Keratinocyte (primary cell): ENCODE data around the gene TDP1. TPM values are rescaled to one million over a fixed set of nuclear protein-coding genes. Genes with fewer than 3 reads are reported as not detected.

Source experiments
- DNase-seq: peaks from one replicate; pipeline ENCODE4 v3.0.0-alpha.2; 2011; ENCODE audit warnings: low read depth, missing footprints, low spot score
- FAIRE-seq: peaks from 2 replicates; lab custom pipeline; 2011; peaks lifted over from hg19 to GRCh38; lab: Jason Lieb, UNC
- H2AFZ ChIP-seq: 2 replicates; pipeline ENCODE4 v1.6.0; 2012; ENCODE audit warnings: low read length, control low read depth, inconsistent platforms; ENCODE audit not compliant: control insufficient read depth
- H3K27ac ChIP-seq: 2 replicates; pipeline ENCODE4 v1.5.1; 2011; ENCODE audit warnings: low read length; ENCODE audit not compliant: control insufficient read depth, insufficient read depth
- H3K27me3 ChIP-seq: 3 replicates; pipeline ENCODE4 v1.6.0; 2011; ENCODE audit warnings: low read length; ENCODE audit not compliant: control insufficient read depth, insufficient read depth; ENCODE audit errors: extremely low read depth
- H3K36me3 ChIP-seq, 2 experiments: 2 replicates in 1 of 2; 3 replicates in 1 of 2; pipeline ENCODE4 v1.5.1; 2011; ENCODE audit warnings: low read length in 2 of 2, mild to moderate bottlenecking in 1 of 2; ENCODE audit not compliant: control insufficient read depth in 2 of 2, insufficient read depth in 2 of 2; ENCODE audit errors: extremely low read depth in 1 of 2
- H3K4me1 ChIP-seq: 3 replicates; pipeline ENCODE4 v1.5.1; 2011; ENCODE audit warnings: low read length; ENCODE audit not compliant: control insufficient read depth, insufficient read depth; ENCODE audit errors: extremely low read depth
- H3K4me2 ChIP-seq: 3 replicates; pipeline ENCODE4 v1.6.0; 2011; ENCODE audit warnings: low read depth, low read length; ENCODE audit not compliant: control insufficient read depth, insufficient read depth; ENCODE audit errors: extremely low read depth
- H3K4me3 ChIP-seq, 3 experiments: fragments of 200-600 bp in 1 of 3; sonication (generic) in 1 of 3; 2 replicates in 2 of 3; 3 replicates in 1 of 3; pipeline ENCODE4 v1.5.1; 2011 to 2016; ENCODE audit warnings: low read length in 3 of 3, mild to moderate bottlenecking in 3 of 3, control low read depth in 2 of 3, inconsistent platforms in 1 of 3, low read depth in 1 of 3, mixed read lengths in 1 of 3, mixed run types in 1 of 3, moderate library complexity in 1 of 3; ENCODE audit not compliant: control insufficient read depth in 2 of 3, insufficient read depth in 2 of 3; ENCODE audit errors: extremely low read depth in 1 of 3
- H3K79me2 ChIP-seq: 2 replicates; pipeline ENCODE4 v1.6.0; 2012; ENCODE audit warnings: low read length; ENCODE audit not compliant: control insufficient read depth, insufficient read depth
- H3K9ac ChIP-seq: 3 replicates; pipeline ENCODE4 v1.6.0; 2011; ENCODE audit warnings: low read length; ENCODE audit not compliant: control insufficient read depth, insufficient read depth; ENCODE audit errors: extremely low read depth
- H3K9me1 ChIP-seq: 3 replicates; pipeline ENCODE4 v1.6.0; 2011; ENCODE audit warnings: low read length; ENCODE audit not compliant: control insufficient read depth, insufficient read depth; ENCODE audit errors: extremely low read depth
- H3K9me3 ChIP-seq: 2 replicates; pipeline ENCODE4 v1.5.1; 2012; ENCODE audit warnings: low read depth, low read length; ENCODE audit not compliant: control insufficient read depth
- H4K20me1 ChIP-seq: 3 replicates; pipeline ENCODE4 v1.6.0; 2011; ENCODE audit warnings: low read length; ENCODE audit not compliant: control insufficient read depth, insufficient read depth; ENCODE audit errors: extremely low read depth
- EZH2 ChIP-seq: IDR thresholded peaks from one replicate; pipeline ENCODE4 v1.6.1; 2012; ENCODE audit warnings: inconsistent platforms, mild to moderate bottlenecking, low read length, moderate library complexity
- dilution Hi-C: fragments of 300-500 bp; cut with MboI; formaldehyde crosslinking; loops from one replicate; pipeline ENCODE4 v1.7.0; 2020; ENCODE audit warnings: low sequenced_read_pairs; ENCODE audit not compliant: extremely low pct_ligation_motif_present
- polyA plus RNA-seq, 5 experiments: library from polyadenylated mRNA; depleted of rRNA in 3 of 5; stranded (reverse) in 3 of 5; stranded (forward) in 1 of 5; unstranded in 1 of 5; fragments of >200 nt; gene quantifications; 1 replicate in 1 of 5; 2 replicates in 3 of 5; 3 replicates in 1 of 5; pipeline versions ENCODE4 v1.2.1 to v1.2.3, GENCODE V29; 2011 to 2012; ENCODE audit warnings: missing spikeins in 2 of 5, low read depth in 1 of 5, low replicate concordance in 1 of 5
- TF ChIP-seq, protein P1 (sequence below), 3 experiments: IDR thresholded peaks in 1 of 3; conservative IDR thresholded peaks in 1 of 3; optimal IDR thresholded peaks in 1 of 3; 2 replicates in 2 of 3; 3 replicates in 1 of 3; pipeline versions ENCODE3 to v1.5.1; 2011; ENCODE audit warnings: low read length in 3 of 3, mild to moderate bottlenecking in 3 of 3, moderate library complexity in 2 of 3, control low read depth in 1 of 3, inconsistent platforms in 1 of 3; ENCODE audit not compliant: insufficient read depth in 2 of 3; ENCODE audit errors: extremely low read depth in 1 of 3

TDP1 gene
- polyA plus RNA-seq, 1 donor (not counting 4 experiments of a cell fraction or from before 2014, with no cell fraction given): 24.9 TPM

DNA sequence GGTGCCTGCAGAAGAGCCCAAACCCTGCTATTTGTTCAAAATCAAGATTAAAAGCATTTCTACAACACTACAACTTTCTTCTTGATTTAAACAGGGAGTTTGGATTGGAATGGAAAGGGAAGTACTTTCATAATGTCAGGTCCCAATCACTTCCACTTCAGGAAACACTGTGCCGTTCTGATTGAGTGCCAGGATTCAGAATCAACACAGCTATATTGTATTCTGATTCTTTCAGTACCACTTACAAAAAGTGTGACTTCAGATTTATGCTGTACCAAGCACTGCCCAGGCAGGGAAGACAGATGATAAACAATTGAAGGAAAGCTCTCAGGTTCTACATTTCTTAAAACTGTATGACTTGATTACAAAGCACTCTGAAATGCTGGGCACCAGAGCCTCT lies 3.2 kb downstream of the TDP1 start:
- peaks cover 7 to 25% of the 10 kb centered on the region in 2 experiments for H3K36me3 ChIP-seq
- H3K9me1 ChIP-seq: no peaks in the 10 kb centered on the region
- DNase-seq (no peak), FAIRE-seq (no peak)
- no peak overlapping the region for H3K4me3 ChIP-seq
- H3K4me2 ChIP-seq: no peak overlapping the region
- no peaks in the 10 kb centered on the region for H3K9me3 ChIP-seq
- H2AFZ ChIP-seq: no peak overlapping the region
- H3K79me2 ChIP-seq: peaks cover 28% of the 10 kb centered on the region
- peaks cover 14% of the 10 kb centered on the region for H3K4me1 ChIP-seq
- H3K27me3 ChIP-seq: no peaks in the 10 kb centered on the region
- H3K27ac ChIP-seq: no peak overlapping the region
- no peak overlapping the region for H3K9ac ChIP-seq
- dilution Hi-C loops: no loop called here
- TF ChIP-seq, protein P1, sequence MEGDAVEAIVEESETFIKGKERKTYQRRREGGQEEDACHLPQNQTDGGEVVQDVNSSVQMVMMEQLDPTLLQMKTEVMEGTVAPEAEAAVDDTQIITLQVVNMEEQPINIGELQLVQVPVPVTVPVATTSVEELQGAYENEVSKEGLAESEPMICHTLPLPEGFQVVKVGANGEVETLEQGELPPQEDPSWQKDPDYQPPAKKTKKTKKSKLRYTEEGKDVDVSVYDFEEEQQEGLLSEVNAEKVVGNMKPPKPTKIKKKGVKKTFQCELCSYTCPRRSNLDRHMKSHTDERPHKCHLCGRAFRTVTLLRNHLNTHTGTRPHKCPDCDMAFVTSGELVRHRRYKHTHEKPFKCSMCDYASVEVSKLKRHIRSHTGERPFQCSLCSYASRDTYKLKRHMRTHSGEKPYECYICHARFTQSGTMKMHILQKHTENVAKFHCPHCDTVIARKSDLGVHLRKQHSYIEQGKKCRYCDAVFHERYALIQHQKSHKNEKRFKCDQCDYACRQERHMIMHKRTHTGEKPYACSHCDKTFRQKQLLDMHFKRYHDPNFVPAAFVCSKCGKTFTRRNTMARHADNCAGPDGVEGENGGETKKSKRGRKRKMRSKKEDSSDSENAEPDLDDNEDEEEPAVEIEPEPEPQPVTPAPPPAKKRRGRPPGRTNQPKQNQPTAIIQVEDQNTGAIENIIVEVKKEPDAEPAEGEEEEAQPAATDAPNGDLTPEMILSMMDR (optimal IDR thresholded peaks at IDR 0.05 in 1 of 3, IDR thresholded peaks at IDR 0.05 in 1 of 3, conservative IDR thresholded peaks at IDR 0.05 in 1 of 3; ENCODE audit: extremely low read depth in 1 of 3, insufficient read depth in 2 of 3, low read length in 3 of 3): no peak
- no peak for TF ChIP-seq EZH2
- no peaks in the 10 kb centered on the region for H4K20me1 ChIP-seq

DNA sequence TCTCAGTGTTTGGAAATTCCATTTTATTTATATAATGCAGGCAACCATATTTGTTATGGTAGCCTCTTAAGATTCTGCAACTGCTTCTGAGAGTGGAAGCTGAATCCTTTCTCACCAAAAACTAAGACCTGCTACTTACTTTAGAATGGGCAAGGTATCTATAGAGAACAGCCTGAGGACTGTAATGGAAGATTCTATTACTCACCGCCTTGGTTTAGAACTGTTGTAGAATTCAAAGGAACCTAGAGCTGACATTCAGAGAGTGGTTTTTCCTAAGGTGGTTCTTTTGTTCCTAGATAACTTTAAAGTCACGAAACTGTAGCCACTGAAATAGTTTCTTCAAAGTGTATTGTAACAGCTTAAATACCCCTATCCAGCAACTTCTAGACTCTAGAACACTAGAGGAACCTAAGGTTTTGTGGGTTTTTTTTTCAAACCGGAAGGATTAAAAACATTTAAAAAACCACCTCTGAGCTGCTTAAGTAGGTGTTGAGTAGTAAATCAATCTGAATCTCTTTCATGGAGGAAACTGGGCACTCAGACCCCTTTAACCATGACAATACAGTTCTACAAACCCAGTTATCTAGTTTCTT lies 4.2 kb downstream of the TDP1 start:
- Histone ChIP-seq H3K9ac (no peak overlapping the region), H3K27ac (no peak overlapping the region), H3K27me3 (no peaks in the 10 kb centered on the region), H3K79me2 (peaks cover 28% of the 10 kb centered on the region), H3K9me3 (no peaks in the 10 kb centered on the region), H2AFZ (no peak overlapping the region), H3K4me3 (no peak overlapping the region), H3K4me2 (no peak overlapping the region), H3K36me3 (peaks cover 10 to 28% of the 10 kb centered on the region in 2 experiments), H3K4me1 (peaks cover 12% of the 10 kb centered on the region), H4K20me1 (no peaks in the 10 kb centered on the region), H3K9me1 (no peaks in the 10 kb centered on the region)
- dilution Hi-C loops: no loop called here
- DNase-seq (no peak), FAIRE-seq (no peak)
- TF ChIP-seq EZH2: no peak
- TF ChIP-seq, protein P1 (optimal IDR thresholded peaks at IDR 0.05 in 1 of 3, IDR thresholded peaks at IDR 0.05 in 1 of 3, conservative IDR thresholded peaks at IDR 0.05 in 1 of 3; ENCODE audit: extremely low read depth in 1 of 3, insufficient read depth in 2 of 3, low read length in 3 of 3): no peak
